Measurements from ENCODE around the gene EFNB3.

EFNB3 gene

GRCh38 chr17:7719661-7720060, 14.7 kb downstream of the EFNB3 start:
- no peak for DNase-seq

GRCh38 chr17:7720125-7720524, 15.1 kb downstream of the EFNB3 start:
- DNase-seq, result no peak

- no peak for DNase-seq
Measured at GRCh38 chr17:7721612-7722011, 16.6 kb downstream of the EFNB3 start.

DNA sequence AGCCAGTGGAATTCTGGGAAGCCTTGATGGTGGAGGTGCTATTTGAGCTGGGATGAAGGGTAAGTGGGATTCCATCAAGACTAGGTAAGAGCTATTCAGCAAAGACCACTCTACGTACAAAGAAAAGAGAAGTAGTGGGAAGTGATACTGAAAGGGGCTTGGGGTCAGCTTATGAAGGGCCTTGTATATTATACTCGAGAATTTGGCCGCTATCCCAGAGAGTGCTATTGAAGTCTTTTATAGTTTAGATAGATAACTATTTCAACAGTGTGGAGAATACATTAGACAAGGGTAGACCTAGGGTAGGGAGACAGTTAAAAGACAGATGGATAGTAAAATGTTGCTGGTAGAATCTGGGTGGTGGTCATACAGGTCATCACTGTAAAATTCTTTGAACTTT, 22.9 kb downstream of the EFNB3 start:
- DNase-seq, result no peak

DNA sequence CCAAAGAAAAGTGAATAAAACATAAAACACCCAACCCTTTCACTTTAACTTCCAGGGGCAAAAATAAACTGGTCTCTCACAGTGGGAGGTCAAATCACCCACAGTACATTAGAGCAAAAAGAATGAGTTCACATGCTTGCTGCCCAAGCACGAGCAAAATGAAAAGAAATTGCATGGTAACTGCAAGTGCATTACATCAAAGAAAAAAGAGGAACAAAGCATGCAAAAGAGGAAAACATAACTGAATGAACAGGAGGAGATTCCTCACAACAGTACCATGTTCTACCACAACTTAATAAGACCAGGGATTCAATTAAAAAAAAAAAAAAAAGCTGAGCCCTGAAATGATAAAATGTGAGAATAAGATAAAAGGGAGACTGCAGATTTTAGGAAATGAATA, 24.8 kb downstream of the EFNB3 start:
- DNase-seq, result no peak

DNA sequence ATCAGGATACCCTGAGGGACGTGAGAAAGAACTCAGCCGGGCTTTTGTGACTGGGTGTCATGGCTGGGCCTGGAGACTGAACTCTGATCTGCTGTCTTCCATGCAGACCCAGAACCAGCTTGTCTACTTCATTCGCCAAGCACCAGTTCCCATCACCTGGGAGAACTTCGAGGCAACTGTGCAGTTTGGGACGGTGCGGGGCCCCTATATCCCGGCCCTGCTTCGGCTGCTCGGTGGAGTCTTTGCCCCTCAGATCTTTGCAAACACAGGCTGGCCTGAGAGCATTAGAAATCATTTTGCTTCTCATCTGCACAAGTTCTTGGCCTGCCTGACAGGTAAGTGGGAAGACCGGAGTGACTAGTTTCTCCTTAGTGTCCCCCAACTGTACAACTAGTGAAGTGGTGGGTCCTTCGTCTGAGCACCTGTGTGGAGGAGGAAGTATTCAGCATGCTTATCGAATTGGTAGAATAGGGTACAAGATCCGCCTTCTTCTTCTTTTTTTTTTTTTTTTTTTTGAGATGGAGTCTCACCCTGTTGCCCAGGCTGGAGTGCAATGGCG, 28.1 kb downstream of the EFNB3 start:
- DNase-seq, result no peak

DNA sequence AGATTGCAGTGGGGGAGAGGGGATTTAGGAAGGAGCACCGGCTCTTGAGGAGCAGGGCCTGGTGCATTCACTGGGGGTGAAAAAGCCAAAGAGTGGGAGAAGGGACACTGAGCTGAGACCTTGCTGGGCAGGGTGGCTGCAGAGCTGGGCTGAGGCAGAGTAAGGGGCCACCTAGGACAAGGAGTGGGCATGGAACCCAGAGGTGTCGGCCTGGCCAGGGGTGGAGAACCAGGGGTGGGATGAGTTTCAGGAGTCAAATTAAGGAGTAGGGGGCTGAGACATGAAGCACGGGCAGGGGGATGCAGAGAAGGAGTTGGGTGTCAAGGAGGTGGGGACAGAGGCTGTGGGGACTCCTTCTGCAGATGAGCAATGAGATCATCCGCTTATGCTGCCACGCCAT, 32.6 kb downstream of the EFNB3 start:
- no peak for DNase-seq

- no peak for DNase-seq
Measured at GRCh38 chr17:7739746-7740145, 34.7 kb downstream of the EFNB3 start.

DNA sequence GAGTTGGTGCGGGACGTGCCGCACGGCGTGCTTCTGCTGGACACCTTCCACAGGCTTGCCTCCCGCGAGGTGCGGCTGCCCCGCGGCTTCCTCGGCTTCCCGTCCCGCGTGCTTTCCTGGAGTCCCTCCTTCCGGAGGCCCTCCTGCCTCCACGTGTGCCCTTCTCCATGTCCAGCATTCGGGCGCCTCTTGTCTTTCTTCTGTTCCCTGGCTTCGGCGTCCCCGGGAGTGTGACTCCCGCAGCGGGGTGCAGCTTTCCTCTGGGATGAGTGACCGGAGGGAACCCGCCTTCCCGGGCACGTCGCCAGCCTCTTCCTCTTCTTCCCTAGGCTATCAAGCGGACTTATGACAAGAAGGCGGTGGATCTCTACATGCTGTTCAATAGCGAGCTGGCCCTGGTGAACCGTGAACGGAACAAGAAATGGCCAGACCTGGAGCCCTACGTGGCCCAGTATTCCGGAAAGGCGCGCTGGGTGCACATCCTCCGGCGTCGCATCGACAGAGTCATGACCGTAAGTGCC, 35.5 kb downstream of the EFNB3 start:
- no peak for DNase-seq

GRCh38 chr17:7742729-7743128, 37.7 kb downstream of the EFNB3 start:
- DNase-seq, result no peak

GRCh38 chr17:7744416-7744815, 39.4 kb downstream of the EFNB3 start:
- no peak for DNase-seq

GRCh38 chr17:7745748-7746470, 40.9 kb downstream of the EFNB3 start:
- DNase-seq, result no peak

DNA sequence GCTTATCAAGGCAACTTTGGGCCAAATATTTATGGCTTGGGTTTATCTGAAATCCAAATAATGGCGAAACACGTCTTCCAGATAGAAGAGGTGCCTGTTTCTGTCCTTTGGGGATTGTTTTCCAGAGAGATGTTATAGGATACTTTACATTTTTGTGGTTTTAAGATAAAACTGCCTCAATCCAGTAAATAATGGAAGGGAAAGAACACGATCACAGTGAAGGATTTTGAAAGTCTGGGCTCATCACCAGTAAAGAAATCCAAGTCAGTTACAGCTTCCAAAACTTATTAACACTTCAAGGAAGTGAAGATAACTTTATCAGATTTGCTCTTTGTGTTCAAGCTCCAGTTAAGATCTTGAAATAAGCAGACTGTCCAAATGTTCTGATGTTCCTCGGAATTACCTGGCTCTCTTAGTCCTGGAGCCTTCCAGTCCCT, 42.7 kb downstream of the EFNB3 start:
- DNase-seq, result no peak

DNA sequence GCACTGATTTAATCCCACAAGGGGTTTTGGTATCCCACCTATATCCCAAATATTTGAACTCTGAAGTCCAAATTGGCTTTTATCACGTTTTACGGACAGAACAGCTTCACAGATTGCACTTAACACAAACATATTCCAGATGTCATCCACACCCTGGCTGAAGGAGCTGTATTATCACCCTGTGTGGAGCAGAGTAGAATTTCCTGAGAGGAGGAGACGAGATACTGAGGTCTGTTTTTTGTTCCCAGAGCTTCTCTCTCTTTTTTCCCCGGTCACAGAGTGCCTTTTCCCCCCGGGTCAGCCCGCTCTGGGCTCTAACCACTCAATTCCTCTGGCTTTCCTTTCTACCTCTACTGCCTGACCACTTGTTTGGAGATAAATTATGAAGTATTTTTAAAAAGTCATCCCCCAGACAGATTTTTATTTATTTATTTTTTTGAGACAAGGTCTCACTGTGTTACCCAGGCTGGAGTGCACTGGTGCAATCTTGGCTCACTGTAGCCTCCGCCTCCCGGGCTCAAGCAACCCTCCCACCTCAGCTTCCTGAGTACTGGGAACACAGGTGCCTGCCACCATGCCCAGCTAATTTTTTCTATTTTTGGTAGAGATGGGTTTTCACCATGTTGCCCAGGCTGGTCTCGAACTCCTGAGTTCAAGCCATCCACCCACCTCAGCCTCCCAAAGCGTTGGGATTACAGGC, 43.2 kb downstream of the EFNB3 start:
- no peak for DNase-seq

DNA sequence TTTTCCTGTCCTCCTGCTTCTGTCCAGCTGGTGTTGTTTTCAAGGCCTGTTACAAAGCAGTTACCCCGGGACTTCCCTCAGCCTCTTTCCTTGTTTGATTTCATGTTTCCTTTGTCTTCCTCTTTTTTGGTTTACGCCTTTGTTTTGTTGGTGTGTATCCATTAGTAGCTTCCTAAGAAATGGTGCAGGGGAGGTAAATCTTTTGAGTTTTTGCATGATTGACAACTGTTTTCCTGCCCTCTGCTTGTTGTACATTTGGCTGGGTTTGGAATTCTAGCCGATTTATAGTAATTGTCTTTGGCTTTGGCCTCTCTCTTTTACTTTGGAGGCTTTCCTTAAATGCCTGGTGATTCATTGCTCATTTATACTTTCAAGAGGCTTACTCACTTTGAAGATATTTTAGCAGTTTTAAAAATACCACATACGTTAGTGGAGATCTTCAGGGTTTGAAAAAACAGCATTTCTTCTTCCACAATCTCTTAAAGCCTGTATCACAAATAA, 45.4 kb downstream of the EFNB3 start:
- no peak for DNase-seq

DNA sequence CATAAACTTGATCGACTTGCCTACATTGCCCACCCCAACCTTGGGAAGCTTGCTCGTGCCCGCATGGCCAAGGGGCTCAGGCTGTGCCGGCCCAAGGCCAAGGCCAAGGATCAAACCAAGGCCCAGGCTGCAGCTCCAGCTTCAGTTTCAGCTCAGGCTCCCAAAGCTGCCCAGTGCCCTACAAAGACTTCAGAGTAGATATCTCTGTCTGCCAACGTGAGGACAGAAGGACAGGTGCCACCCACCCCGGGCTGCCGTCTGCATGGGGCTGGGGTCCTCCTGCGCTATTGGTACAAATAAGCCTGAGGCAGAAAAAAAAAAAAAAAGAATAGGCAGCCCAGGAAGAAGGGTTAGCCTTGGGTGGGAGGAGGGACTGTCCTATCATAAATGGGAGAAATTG, 49.7 kb downstream of the EFNB3 start:
- DNase-seq, result no peak

GRCh38 chr17:7755095-7755890, 50.3 kb downstream of the EFNB3 start:
- DNase-seq, result no peak

- no peak for DNase-seq
Measured at GRCh38 chr17:7756968-7757367, 52.0 kb downstream of the EFNB3 start.
